WERI-Rb-1 (cell line): Measurements from ENCODE around the gene CTXN1.
"Not testable (repeated sequence)": the region's sequence is repeated elsewhere in the genome, so short reads cannot be mapped to it uniquely, and the experiment has no call there.

ENCODE experiments used
- DNase-seq: peaks from one replicate; pipeline ENCODE4 v3.0.0-alpha.2; 2020
- H3K27ac ChIP-seq: fragments of 250-450 bp; sonication (Bioruptor Pico); 2 replicates; pipeline ENCODE4 v1.5.1; 2020; ENCODE audit warnings: mild to moderate bottlenecking, moderate library complexity
- H3K27me3 ChIP-seq: fragments of 250-450 bp; sonication (Bioruptor Pico); 2 replicates; pipeline ENCODE4 v1.5.1; 2021; ENCODE audit warnings: mild to moderate bottlenecking, low read depth, moderate library complexity; ENCODE audit not compliant: insufficient read depth, severe bottlenecking
- H3K36me3 ChIP-seq: fragments of 250-450 bp; sonication (Bioruptor Pico); 2 replicates; pipeline ENCODE4 v1.5.1; 2020; ENCODE audit warnings: mild to moderate bottlenecking, moderate library complexity
- H3K4me3 ChIP-seq: 2 replicates; pipeline ENCODE4 v1.5.1; 2011; ENCODE audit warnings: low read depth, mild to moderate bottlenecking, control low read depth, low read length
- H3K9me3 ChIP-seq: fragments of 250-450 bp; sonication (Bioruptor Pico); 2 replicates; pipeline ENCODE4 v1.5.1; 2021; ENCODE audit warnings: mild to moderate bottlenecking, moderate library complexity; ENCODE audit not compliant: severe bottlenecking
- TF ChIP-seq, protein P1 (sequence below): IDR thresholded peaks from 2 replicates; pipeline ENCODE4 v1.5.1; 2011; ENCODE audit warnings: low read depth, mild to moderate bottlenecking, control low read depth, inconsistent platforms, low read length

The CTXN1 gene

DNA sequence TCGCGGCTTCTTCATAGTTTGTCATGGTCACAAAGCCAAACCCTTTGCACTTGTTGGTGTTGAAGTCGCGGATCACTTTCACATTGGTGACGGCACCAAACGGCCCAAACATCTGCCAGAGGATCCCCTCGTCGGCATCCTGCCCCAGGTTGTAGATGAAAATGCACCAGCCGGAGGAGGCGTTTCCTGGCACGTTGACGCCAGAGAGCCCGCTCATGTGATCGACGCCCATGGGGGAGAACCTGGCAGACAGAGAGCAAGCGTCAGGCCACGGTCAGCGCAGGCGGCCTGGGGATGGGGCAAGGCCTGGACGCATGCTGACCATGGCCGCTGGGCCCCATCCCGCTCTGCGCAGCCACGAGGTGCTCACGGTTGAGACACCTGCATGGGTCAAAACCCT is 37.6 kb upstream of the CTXN1 start:
- DNase-seq = no peak
- Histone ChIP-seq H3K36me3 (peaks cover 86% of the 10 kb centered on the region), H3K4me3 (no peak overlapping the region), H3K27ac (no peak overlapping the region), H3K27me3 (no peaks in the 10 kb centered on the region), H3K9me3 (no peaks in the 10 kb centered on the region)
- TF ChIP-seq, protein P1, sequence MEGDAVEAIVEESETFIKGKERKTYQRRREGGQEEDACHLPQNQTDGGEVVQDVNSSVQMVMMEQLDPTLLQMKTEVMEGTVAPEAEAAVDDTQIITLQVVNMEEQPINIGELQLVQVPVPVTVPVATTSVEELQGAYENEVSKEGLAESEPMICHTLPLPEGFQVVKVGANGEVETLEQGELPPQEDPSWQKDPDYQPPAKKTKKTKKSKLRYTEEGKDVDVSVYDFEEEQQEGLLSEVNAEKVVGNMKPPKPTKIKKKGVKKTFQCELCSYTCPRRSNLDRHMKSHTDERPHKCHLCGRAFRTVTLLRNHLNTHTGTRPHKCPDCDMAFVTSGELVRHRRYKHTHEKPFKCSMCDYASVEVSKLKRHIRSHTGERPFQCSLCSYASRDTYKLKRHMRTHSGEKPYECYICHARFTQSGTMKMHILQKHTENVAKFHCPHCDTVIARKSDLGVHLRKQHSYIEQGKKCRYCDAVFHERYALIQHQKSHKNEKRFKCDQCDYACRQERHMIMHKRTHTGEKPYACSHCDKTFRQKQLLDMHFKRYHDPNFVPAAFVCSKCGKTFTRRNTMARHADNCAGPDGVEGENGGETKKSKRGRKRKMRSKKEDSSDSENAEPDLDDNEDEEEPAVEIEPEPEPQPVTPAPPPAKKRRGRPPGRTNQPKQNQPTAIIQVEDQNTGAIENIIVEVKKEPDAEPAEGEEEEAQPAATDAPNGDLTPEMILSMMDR = no peak

DNA sequence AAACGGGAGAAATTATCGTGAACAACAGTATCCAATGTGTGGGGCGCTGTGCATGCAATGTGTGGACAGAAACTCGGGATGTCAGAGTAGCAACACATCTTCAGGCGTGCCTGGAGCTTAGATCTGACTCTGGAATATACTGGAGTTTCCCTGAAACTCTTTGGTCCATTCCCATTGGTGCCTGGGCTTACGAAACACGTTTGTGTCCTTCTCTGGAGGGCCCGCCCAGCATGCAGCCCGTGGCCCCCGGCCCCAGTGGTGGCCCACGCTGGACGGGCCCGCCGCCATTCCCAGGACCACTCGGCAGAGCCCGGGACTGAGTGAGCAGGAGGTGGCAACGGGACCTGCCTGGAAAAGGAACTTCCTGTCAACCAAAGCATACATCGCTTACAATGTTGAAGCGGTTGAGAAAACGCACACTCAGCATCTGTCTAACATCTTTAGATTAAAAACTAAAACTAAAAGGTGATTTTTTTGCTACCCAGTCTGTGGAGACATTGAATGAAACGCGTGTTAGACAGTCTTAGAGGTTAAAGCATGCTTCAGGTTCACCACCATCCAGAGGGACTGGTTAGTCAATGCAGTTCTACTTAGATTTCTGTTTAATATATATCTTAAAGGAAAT is 36.8 kb upstream of the CTXN1 start:
- H3K27me3 ChIP-seq = no peaks in the 10 kb centered on the region
- H3K9me3 ChIP-seq = no peaks in the 10 kb centered on the region
- no peak overlapping the region for H3K4me3 ChIP-seq
- H3K36me3 ChIP-seq = peaks cover 78% of the 10 kb centered on the region
- no peak for DNase-seq
- TF ChIP-seq, protein P1 = no peak
- no peak overlapping the region for H3K27ac ChIP-seq

DNA sequence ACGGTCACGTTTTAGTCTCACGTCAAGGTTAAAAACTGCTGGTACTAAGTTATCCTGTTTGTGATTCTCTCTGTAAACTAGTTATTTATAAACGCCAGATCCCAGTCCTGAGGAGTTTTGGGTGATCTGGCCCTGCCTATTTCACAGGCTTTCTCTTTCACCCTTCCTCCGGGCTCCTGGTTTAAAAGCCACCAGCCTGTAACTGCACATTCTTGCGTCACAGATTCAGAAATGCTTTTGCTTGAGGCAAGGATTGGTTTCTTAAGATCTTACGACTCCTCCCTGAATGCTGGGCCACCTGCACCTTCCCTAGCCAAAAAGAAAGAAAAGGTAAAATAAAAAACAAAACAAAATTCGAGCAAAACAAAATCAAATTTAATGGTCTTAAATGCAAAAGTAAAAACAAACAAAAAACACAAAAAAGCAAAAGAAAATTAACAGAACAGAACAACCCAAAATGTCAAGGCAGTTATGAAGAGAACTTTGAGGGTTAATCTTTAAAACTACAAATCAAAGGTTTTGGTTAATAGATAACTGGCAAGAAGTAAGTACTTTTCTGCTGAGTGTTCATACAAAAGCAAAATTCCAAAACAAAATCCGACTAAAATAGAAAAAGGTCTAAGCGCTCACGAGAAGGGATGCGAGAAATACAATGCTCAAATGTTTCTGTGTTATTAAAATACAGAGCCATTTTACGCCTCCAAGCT is 36.1 kb upstream of the CTXN1 start:
- Histone ChIP-seq H3K4me3 (no peak overlapping the region), H3K27ac (no peak overlapping the region), H3K27me3 (no peaks in the 10 kb centered on the region), H3K36me3 (peaks cover 71% of the 10 kb centered on the region), H3K9me3 (no peaks in the 10 kb centered on the region)
- TF ChIP-seq, protein P1 = no peak
- DNase-seq = no peak

DNA sequence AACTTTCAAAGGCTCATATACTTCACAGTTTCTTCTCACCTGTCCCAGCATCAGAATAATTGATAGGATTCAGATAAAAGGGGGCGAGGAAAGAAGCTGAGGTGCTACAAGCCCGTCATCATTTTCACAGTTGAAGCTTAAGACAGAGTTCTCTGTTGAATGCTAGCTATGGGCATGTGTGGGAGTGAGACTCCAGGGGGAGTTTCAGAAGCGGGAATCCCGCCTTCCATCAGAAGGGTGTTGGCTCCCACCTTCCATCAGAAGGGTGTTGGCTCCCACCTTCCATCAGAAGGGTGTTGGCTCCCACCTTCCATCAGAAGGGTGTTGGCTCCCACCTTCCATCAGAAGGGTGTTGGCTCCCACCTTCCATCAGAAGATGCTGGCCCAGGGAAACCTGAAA is 35.1 kb upstream of the CTXN1 start:
- not testable (repeated sequence) for H3K9me3 ChIP-seq, H3K4me3 ChIP-seq, H3K27ac ChIP-seq, H3K27me3 ChIP-seq, DNase-seq
- peaks cover 63% of the 10 kb centered on the region for H3K36me3 ChIP-seq

DNA sequence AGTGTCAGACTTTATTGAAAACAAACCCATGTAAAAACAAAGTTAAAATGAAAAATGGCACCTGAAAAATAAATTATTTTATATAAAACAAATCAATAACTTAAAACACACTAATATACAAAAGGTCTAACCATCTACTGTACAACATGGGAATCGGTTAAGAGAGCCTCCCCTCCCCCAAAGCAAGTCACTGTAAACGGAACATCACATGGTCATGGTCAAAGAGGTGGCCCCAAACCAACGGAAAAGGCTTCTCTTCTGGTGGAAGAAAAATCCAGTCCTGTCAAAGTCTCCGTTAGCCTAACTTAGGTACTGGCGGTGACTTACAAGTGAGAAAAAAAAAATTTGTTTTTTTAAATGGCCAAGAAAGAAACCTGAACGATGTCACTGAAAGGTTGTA is 33.3 kb upstream of the CTXN1 start:
- H3K9me3 ChIP-seq = no peaks in the 10 kb centered on the region
- DNase-seq = no peak
- no peak overlapping the region for H3K4me3 ChIP-seq
- H3K27me3 ChIP-seq = no peaks in the 10 kb centered on the region
- TF ChIP-seq, protein P1 = no peak
- no peak overlapping the region for H3K27ac ChIP-seq
- peaks cover 44% of the 10 kb centered on the region for H3K36me3 ChIP-seq

DNA sequence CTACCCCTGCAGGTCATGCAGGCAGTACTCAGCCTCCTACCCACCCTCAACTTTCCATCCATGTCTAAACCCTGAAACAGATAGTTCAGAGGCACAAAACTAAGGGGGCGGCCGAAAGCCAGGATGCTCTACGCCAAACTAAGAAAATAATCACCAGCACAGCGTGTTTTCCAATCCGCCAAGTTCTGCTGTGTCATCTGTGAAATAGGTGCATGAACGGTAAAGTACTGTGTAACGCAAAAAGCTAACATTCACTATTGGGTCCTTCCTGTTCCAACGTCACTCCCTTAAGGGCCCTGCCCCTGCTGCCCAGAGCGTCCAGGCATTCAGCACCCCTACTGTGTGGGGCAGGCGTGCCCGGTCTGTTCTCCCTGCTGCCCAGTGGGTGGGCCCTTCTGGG is 29.8 kb upstream of the CTXN1 start:
- no peak overlapping the region for H3K4me3 ChIP-seq
- TF ChIP-seq, protein P1 = no peak
- peaks cover 14% of the 10 kb centered on the region for H3K36me3 ChIP-seq
- H3K27ac ChIP-seq = no peak overlapping the region
- H3K27me3 ChIP-seq = no peaks in the 10 kb centered on the region
- H3K9me3 ChIP-seq = no peaks in the 10 kb centered on the region
- no peak for DNase-seq
